Erythroblast (primary cell): ENCODE results near the gene NDOR1.

Experiments used
- GATA1 ChIP-seq: IDR thresholded peaks from 2 replicates; pipeline ENCODE4 v1.6.1; 2011; ENCODE audit warnings: low read depth, mild to moderate bottlenecking, control low read depth, low read length, moderate library complexity
- POLR2A ChIP-seq: IDR thresholded peaks from 2 replicates; pipeline ENCODE4 v1.6.1; 2011; ENCODE audit warnings: mild to moderate bottlenecking, low read length

GRCh38 chr9:137179761-137180160, 25.7 kb upstream of the NDOR1 start:
- TF ChIP-seq POLR2A (no peak), GATA1 (no peak)
